ENCODE results near the gene DTYMK. TPM values are rescaled to one million over a fixed set of nuclear protein-coding genes. Genes with fewer than 3 reads are reported as not detected.
A peak's percentile ranks its signal among the peaks of the same experiment; 100 is the strongest.

The DTYMK gene
- total RNA-seq, 1 experiment from 2014 or later, result 156 TPM

DNA sequence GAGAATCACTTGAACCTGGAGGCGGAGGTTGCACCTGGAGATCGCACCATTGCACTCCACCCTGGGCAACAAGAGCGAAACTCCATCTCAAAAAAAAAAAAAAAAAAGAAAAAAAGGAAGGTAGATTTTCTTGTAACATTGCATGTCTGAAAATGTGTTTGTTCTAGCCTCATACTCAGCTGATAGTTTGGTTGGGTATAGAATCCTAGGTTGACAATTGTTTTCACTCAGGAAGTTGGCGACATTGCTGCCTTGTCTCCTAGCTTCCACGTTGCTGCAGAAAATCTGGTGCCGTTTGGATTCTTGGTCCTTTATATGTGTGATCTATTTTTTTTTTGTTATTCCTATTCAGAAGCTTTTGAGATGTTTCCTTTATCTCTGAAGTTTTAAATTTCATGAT, 19.9 kb upstream of the DTYMK start:
- no peak for DNase-seq (ENCODE audit: low spot score)

- DNase-seq (ENCODE audit: low spot score), result no peak
Measured at GRCh38 chr2:241703032-241703604, 16.5 kb upstream of the DTYMK start.

DNA sequence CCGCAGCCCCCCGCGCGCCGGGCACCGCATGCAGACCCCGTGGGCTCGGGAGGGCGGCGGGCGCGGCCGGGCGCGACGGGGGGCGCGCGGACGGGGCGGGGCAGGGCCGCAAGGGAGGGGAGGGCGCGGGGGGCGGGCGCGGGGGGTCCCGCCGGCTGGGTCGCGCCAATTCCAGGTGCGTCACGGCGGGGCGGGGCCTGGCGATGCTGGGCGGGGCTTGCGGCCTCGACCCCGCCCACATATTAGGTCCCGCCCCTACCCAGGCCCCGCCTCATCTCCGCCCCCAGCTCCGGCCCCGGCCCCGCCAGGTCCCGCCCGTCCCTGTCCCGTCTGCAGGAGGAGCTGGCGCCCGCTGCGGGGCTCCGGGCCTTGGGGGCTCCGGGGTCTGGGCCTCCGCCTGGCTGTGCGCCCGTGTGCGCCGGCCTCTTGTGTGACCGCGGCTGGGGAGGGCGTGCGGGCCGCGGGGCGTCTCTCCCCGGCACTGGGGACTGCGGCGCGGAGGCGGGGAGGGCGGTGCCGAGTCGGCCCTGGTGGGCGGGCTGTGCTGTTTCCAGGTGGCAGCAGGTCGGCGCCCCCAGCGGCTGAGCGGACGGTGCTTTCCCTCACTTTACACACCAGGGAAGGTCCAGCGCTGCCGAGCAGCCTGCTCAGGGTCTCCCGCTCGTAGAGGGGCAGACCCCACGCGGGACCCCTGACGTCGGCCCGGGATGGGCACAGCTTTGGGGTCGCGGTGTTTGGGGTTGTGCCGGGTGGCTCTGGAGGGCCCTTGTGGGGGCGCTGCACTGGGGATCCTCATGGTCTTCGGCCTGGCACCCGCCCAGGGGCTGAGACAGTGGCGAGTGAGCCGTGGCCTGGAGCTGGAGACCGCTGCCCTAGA, 15.8 kb upstream of the DTYMK start:
- DNase-seq (ENCODE audit: low spot score), result peak; percentile 64

DNA sequence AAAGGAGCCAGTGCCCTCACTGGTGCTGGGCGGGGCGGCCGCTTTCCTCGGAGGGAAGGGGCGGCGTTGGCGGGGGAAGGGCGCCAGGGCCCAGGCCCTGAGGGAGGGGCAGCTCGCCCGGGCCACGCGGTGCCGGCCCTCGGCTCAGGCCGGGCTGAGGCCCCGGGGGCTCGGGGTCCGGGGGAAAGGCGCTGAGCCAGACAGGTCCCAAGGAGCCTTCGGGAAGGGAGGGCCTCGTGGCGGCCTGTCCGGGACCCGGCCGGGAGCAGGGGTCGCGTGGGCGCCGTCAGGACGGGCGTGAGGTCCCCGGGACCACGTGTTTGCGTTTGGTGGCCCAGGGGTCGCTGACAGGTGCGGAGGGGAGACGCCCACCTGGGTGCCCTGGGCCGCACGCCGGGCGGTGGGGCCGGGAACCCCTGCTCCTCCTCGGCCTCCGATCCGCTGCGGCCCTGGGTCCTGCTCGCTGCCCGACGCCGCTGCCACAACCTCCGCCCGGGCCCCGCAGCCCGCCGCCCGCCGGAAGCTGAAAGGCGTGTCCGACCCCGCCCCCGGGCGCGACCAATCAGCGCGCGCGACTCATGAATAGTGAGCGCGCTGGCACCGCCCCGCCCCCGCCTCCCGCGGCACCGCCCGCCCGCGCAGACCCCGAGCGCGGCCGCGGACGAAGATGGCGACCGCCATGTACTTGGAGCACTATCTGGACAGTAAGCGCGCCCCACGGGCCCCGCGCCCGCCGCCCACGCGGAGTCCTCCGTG, 15.0 kb upstream of the DTYMK start, which contains the start of gene ING5:
Gene ING5 (plus strand): TSS at position 641 of the 756 bp plus-strand sequence. CDS start 27 bp downstream, at position 668.
- peak; percentile 85 for DNase-seq (ENCODE audit: low spot score)

- DNase-seq (ENCODE audit: low spot score), result no peak
Measured at GRCh38 chr2:241701149-241701398, 14.5 kb upstream of the DTYMK start.

DNA sequence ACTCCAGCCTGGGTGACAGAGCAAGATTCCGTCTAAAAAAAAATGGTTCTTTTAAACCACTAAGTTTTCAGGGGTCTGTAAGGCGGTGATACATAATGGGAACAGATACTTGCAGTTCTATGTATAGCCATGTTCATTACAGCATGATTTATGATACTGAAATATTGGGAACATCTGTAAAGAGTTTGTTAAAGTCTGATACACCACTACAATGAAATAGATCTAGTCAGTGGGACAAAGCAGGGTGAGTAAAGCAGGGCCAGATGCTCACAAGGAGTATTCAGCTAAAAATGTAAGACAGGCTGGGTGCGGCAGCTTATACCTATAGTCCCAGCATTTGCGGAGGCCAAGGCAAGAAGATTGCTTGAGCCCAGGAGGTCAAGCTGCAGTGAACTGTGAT, 9.0 kb upstream of the DTYMK start:
- no peak for DNase-seq (ENCODE audit: low spot score)

- DNase-seq (ENCODE audit: low spot score), result peak; percentile 75
Measured at GRCh38 chr2:241692448-241692847, 5.8 kb upstream of the DTYMK start.

DNA sequence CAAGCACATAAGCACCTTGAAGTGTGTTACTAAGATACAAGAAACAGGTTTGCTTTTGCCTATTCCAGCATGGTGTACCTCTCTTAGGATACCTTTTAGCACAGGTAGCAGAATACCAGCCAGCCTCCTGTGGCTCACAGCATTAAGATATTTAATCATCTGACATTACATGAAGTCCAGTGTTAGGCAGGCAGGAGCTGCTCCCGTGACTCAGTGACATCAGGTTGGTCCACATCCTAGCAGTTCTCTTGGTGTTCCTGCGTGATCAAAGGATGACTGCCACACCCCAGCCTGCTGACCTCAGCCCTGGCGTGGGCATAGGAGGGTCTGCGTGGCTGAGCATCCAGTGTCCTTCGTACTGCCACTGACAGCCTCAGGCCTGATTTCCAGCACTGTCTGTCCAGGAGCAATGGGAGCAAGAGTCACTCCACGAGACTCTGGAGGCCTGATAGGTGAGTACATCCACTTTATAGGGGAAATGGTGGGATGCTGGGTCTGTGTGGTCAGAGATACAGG, 3.6 kb upstream of the DTYMK start:
- no peak for DNase-seq (ENCODE audit: low spot score)

DNA sequence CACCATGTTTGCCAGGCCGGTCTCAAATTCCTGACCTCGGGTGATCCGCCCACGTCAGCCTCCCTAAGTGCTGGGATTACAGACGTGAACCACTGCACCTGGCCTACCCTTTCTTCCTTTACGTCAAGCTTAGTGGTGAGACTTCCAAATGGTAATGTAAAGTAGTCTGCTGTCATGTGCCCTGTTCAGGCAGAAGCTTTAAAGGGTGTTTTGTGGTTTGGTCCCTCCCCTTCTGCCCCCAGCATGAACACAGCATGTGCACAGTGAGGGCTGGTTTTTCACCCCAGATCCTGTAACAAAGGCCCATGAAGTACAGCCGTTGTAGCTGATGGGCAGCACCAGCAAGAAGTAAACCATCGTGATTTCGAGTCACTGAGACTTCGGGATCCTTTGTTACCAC, 2.7 kb upstream of the DTYMK start:
- DNase-seq (ENCODE audit: low spot score), result no peak

- DNase-seq (ENCODE audit: low spot score), result no peak
Measured at GRCh38 chr2:241686324-241686649, 328 bp downstream of the DTYMK start.

DNA sequence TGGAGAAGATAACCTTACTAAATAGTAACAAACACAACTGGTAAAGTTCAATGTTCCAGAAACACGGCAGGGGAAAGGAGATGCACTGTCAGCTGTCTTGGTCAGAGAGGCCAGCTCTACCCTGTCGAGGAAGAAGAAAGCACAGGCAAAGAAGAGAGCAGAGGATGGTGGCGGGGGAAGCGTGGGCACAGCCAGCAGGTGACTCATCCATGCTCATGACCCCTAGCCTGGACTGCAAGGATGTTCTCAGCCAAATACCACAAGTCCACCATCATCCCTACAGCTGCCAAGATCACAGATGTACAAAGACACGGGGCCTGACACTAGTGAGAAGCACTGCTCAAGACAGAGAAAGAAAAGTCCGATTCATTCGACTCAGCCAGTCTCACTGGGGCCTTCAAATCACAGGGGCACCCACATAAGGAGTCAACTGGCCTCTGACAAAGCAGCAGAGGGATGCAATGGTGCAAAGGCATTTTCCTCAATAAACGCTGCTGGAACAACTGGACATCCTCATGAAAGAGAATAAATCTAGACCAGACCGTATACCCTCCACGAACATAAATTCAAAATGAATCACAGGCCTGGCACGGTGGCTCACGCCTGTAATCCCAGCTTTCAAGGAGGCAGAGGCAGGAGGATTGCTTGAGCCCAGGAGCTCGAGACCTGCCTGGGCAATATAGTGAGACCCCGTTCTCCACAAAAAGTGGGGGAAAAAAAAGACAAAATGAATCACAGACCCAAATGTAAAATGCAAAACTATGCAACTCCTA, 5.6 kb downstream of the DTYMK start:
- peak; percentile 95 for DNase-seq (ENCODE audit: low spot score)

- no peak for DNase-seq (ENCODE audit: low spot score)
Measured at GRCh38 chr2:241680044-241680443, 6.6 kb downstream of the DTYMK start.

DNA sequence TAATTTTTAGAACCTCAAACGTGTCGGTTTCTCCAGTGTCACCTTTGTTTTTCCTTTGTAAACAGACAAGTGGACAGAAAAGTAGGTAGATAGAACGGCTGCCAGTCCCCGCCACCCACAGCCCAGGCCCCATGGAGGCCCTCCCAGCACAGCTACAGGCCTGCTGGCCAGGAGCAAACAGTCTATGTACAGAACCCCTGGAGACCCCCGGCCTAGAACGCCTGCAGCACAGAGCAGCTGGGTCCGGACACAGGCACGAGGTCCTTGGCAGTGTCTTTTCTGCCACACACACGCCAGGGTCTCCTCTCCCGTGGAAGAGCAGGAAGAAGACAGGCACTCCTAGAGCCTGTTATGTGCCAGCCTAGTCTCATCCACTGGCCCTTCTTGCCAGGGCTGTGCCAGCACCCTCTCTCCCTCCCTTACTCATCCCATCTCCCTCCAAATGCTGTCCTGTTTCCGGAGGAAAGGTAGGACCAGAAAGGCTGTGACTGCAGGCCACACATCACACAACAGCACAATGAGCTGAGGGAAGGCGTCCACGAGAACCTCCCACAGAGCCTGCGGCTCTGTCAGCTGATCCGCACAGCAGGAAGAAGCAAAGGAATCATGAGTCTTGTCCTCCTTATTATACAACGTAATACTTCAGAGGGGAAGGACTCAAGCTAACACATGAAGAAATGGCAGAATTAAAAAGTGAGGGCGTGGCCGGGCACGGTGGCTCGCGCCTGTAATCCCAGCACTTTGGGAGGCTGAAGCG, 7.7 kb downstream of the DTYMK start:
- no peak for DNase-seq (ENCODE audit: low spot score)

DNA sequence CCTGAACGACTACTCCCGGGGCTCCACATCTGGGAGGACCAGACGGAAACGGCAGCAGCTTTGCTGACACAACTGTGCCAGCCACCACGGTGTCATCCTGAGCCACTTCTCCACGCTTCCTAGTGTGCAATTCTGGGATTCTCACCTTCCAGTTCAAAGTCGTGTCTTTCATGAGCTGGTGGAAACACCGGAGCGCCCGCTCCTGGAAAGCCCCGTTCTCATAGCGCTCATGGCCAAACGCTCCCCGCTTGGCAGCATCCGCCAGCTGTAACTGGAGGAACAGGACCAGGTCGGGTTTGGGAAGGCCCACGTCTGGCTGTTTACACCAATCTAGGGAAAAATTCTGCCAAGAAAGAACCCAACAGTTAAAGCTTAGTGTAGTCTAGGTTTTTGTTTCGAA, 8.3 kb downstream of the DTYMK start:
- no peak for DNase-seq (ENCODE audit: low spot score)

DNA sequence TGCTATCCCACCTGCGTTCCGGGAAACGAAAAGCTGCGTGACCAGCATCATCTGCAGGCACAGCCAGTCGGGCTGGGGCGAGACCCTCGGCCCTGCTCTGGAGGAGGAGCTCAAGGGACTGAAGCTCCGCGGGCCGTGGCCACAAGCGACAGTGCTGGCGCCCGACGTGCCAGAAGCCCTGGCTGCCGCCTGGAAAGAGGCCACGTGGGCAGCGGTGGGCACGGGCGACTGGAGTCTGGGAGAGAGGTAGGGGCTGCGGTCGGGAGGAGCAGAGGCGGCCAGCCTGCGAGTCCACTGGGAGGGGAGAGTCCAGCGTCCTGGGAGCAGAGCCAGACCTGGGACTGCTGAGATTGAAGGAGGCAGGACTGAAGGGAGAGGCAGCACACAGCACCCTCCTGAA, 9.2 kb downstream of the DTYMK start:
- DNase-seq (ENCODE audit: low spot score), result no peak

- no peak for DNase-seq (ENCODE audit: low spot score)
Measured at GRCh38 chr2:241676665-241677064, 9.9 kb downstream of the DTYMK start.

DNA sequence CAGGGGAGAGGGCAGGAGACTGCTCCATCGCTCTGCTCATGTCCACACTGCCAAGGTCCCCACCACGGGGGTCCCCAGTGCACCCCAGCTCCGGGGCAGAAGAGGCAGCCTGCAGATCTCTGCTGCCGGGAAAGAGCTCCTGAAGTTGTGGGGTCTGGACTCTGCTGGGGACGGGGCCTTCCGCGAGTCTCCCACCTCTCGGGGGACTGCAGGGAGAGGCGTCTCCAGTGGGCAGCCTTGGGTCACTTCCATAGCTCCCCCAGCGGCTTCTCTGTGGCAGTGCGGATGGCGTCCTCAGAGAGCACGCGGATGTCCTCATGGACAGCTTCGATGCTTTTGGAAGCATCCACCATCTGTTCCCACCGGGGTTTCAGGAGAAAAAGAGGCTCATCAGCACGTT, 10.7 kb downstream of the DTYMK start:
- DNase-seq (ENCODE audit: low spot score), result no peak

- peak; percentile 49 for DNase-seq (ENCODE audit: low spot score)
Measured at GRCh38 chr2:241673797-241674725, 12.6 kb downstream of the DTYMK start.

- no peak for DNase-seq (ENCODE audit: low spot score)
Measured at GRCh38 chr2:241673189-241673663, 13.4 kb downstream of the DTYMK start.

Data from A172 (cell line).